Endothelial cell of umbilical vein (primary cell): ENCODE data around the gene ST6GAL2.

Experiments
- CTCF ChIP-seq, 2 donors: IDR thresholded peaks; 1 replicate in 1 of 2; 2 replicates in 1 of 2; pipeline ENCODE4 v1.5.1; 2011; ENCODE audit warnings: low read length in 2 of 2, mild to moderate bottlenecking in 2 of 2, moderate library complexity in 2 of 2, control low read depth in 1 of 2, inconsistent platforms in 1 of 2, low read depth in 1 of 2; ENCODE audit not compliant: insufficient read depth in 1 of 2; ENCODE audit errors: extremely low read depth in 1 of 2
- EZH2 ChIP-seq: IDR thresholded peaks from 2 replicates; pipeline ENCODE4 v1.6.1; 2012; ENCODE audit warnings: borderline replicate concordance, low read depth, mild to moderate bottlenecking, moderate library complexity, low read length, inconsistent platforms; ENCODE audit not compliant: severe bottlenecking
- JUN ChIP-seq: IDR thresholded peaks from 2 replicates; pipeline ENCODE4 v1.6.1; 2011; ENCODE audit warnings: borderline replicate concordance, low read depth; ENCODE audit not compliant: insufficient read length, insufficient read depth
- MYC ChIP-seq: IDR thresholded peaks from one replicate; pipeline ENCODE4 v1.6.1; 2011; ENCODE audit warnings: mild to moderate bottlenecking, low read depth, low read length
- POLR2A ChIP-seq: IDR thresholded peaks from 2 replicates; pipeline ENCODE4 v1.6.1; 2012; ENCODE audit warnings: low read depth, mild to moderate bottlenecking, control low read depth, low read length
- POLR2AphosphoS5 ChIP-seq: IDR thresholded peaks from 2 replicates; pipeline ENCODE4 v1.6.1; 2012; ENCODE audit warnings: low read depth, mild to moderate bottlenecking, control low read depth, low read length, moderate library complexity; ENCODE audit not compliant: insufficient read depth
- TF ChIP-seq, protein P1 (sequence below): IDR thresholded peaks from 2 replicates; pipeline ENCODE4 v1.6.1; 2011; ENCODE audit not compliant: insufficient read depth, insufficient read length

DNA sequence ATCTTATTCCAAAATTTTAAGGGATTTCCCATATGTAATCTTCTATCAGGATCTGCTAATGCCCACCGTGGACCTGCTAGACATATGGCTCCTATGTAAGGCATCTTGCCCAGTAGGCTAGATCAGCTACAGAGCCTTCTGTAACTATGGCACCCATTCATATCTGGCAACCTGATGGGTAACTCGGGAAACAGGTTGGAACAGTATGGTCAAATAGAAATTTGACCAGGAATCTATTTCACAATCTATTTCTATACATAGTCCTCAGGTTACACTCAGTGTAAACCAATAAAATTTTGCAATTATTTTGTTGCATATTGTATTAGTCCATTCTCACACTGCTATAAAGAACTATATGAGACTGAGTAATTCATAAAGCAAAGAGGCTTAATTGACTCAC, 93.3 kb downstream of the ST6GAL2 start:
- TF ChIP-seq CTCF (IDR thresholded peaks at IDR 0.05; ENCODE audit: extremely low read depth in 1 of 2, insufficient read depth in 1 of 2, low read depth in 1 of 2, low read length in 2 of 2): no peak
- TF ChIP-seq, protein P1, sequence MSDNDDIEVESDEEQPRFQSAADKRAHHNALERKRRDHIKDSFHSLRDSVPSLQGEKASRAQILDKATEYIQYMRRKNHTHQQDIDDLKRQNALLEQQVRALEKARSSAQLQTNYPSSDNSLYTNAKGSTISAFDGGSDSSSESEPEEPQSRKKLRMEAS: no peak
- no peak for TF ChIP-seq POLR2A
- TF ChIP-seq POLR2AphosphoS5: no peak
- no peak for TF ChIP-seq JUN
- TF ChIP-seq EZH2: no peak
- no peak for TF ChIP-seq MYC
